ENCODE data around the gene RALGAPA1. TPM values are rescaled to one million over a fixed set of nuclear protein-coding genes. Genes with fewer than 3 reads are reported as not detected.

Gene RALGAPA1
- total and polyA plus RNA-seq, 2 of the 13 experiments (the other 11 are each of a cell fraction or from before 2014, with no cell fraction given): 65.0 to 89.2 TPM

DNA sequence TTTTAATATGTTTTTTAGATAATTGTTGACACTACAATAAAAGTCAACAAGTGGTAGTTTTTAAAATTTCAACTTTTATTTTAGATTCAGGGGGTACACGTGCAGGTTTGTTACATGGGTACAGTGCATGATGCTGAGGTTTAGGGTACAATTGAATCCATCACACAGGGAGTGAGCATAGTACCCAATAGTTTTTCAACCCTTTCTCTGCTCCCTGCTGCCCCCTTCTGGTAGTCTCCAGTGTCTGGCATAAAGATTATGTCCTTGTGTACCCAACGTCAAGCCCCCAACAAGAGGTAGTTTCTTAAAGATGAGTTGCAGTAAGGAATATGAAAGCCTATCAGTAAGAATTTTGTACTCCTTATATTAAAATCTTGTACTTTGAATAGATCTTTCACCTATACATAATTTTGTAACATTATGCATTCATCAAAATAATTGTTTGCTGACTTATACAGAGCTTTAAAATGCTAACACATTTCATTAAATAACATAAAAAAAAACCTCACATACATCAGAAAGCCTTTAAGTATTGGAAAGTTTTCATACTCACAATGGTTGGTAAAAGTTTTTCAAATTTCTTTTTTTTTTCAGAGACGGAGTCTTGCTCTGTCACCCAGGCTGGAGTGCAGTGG lies 5.4 kb upstream of the RALGAPA1 start (continued):
- TF ChIP-seq, protein P1, sequence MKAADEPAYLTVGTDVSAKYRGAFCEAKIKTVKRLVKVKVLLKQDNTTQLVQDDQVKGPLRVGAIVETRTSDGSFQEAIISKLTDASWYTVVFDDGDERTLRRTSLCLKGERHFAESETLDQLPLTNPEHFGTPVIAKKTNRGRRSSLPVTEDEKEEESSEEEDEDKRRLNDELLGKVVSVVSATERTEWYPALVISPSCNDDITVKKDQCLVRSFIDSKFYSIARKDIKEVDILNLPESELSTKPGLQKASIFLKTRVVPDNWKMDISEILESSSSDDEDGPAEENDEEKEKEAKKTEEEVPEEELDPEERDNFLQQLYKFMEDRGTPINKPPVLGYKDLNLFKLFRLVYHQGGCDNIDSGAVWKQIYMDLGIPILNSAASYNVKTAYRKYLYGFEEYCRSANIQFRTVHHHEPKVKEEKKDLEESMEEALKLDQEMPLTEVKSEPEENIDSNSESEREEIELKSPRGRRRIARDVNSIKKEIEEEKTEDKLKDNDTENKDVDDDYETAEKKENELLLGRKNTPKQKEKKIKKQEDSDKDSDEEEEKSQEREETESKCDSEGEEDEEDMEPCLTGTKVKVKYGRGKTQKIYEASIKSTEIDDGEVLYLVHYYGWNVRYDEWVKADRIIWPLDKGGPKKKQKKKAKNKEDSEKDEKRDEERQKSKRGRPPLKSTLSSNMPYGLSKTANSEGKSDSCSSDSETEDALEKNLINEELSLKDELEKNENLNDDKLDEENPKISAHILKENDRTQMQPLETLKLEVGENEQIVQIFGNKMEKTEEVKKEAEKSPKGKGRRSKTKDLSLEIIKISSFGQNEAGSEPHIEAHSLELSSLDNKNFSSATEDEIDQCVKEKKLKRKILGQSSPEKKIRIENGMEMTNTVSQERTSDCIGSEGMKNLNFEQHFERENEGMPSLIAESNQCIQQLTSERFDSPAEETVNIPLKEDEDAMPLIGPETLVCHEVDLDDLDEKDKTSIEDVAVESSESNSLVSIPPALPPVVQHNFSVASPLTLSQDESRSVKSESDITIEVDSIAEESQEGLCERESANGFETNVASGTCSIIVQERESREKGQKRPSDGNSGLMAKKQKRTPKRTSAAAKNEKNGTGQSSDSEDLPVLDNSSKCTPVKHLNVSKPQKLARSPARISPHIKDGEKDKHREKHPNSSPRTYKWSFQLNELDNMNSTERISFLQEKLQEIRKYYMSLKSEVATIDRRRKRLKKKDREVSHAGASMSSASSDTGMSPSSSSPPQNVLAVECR (CRISPR knock-in tag; IDR thresholded peaks at IDR 0.05; ENCODE audit: borderline replicate concordance): no peak
- TF ChIP-seq, protein P2, sequence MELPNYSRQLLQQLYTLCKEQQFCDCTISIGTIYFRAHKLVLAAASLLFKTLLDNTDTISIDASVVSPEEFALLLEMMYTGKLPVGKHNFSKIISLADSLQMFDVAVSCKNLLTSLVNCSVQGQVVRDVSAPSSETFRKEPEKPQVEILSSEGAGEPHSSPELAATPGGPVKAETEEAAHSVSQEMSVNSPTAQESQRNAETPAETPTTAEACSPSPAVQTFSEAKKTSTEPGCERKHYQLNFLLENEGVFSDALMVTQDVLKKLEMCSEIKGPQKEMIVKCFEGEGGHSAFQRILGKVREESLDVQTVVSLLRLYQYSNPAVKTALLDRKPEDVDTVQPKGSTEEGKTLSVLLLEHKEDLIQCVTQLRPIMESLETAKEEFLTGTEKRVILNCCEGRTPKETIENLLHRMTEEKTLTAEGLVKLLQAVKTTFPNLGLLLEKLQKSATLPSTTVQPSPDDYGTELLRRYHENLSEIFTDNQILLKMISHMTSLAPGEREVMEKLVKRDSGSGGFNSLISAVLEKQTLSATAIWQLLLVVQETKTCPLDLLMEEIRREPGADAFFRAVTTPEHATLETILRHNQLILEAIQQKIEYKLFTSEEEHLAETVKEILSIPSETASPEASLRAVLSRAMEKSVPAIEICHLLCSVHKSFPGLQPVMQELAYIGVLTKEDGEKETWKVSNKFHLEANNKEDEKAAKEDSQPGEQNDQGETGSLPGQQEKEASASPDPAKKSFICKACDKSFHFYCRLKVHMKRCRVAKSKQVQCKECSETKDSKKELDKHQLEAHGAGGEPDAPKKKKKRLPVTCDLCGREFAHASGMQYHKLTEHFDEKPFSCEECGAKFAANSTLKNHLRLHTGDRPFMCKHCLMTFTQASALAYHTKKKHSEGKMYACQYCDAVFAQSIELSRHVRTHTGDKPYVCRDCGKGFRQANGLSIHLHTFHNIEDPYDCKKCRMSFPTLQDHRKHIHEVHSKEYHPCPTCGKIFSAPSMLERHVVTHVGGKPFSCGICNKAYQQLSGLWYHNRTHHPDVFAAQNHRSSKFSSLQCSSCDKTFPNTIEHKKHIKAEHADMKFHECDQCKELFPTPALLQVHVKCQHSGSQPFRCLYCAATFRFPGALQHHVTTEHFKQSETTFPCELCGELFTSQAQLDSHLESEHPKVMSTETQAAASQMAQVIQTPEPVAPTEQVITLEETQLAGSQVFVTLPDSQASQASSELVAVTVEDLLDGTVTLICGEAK (IDR thresholded peaks at IDR 0.05): no peak
- TF ChIP-seq, protein P2 (CRISPR knock-in tag; IDR thresholded peaks at IDR 0.05): no peak
- TF ChIP-seq ZNF337 (CRISPR knock-in tag; IDR thresholded peaks at IDR 0.05; ENCODE audit: borderline replicate concordance, low read depth) (no peak), NFATC3 (CRISPR knock-in tag; IDR thresholded peaks at IDR 0.05) (no peak), ZSCAN9 (CRISPR knock-in tag; IDR thresholded peaks at IDR 0.05; ENCODE audit: borderline replicate concordance) (0 out of 2 replicates have a peak, but pooled peaks have one; percentile 21), ZNF234 (CRISPR knock-in tag; conservative IDR thresholded peaks at IDR 0.05) (no peak), HNRNPH1 (optimal IDR thresholded peaks at IDR 0.05; ENCODE audit: low read depth, low read length) (no peak), ZNF124 (CRISPR knock-in tag; IDR thresholded peaks at IDR 0.05) (0 out of 2 replicates have a peak, but pooled peaks have one; percentile 67), ZFY (CRISPR knock-in tag; IDR thresholded peaks at IDR 0.05) (no peak), ZNF317 (CRISPR knock-in tag; IDR thresholded peaks at IDR 0.05) (peak; percentile 62; the same call in 1 of the 2 replicates), NR2F1 (CRISPR knock-in tag; IDR thresholded peaks at IDR 0.05) (no peak), ZNF383 (CRISPR knock-in tag; IDR thresholded peaks at IDR 0.05; ENCODE audit: borderline replicate concordance) (no peak)
- TF ChIP-seq, protein P3, sequence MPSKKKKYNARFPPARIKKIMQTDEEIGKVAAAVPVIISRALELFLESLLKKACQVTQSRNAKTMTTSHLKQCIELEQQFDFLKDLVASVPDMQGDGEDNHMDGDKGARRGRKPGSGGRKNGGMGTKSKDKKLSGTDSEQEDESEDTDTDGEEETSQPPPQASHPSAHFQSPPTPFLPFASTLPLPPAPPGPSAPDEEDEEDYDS (CRISPR knock-in tag; IDR thresholded peaks at IDR 0.05): peak; percentile 54; the same call in 1 of the 2 replicates
- TF ChIP-seq, protein P4, sequence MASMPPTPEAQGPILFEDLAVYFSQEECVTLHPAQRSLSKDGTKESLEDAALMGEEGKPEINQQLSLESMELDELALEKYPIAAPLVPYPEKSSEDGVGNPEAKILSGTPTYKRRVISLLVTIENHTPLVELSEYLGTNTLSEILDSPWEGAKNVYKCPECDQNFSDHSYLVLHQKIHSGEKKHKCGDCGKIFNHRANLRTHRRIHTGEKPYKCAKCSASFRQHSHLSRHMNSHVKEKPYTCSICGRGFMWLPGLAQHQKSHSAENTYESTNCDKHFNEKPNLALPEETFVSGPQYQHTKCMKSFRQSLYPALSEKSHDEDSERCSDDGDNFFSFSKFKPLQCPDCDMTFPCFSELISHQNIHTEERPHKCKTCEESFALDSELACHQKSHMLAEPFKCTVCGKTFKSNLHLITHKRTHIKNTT (CRISPR knock-in tag; IDR thresholded peaks at IDR 0.05): no peak
